H9 (cell line): ENCODE measurements around the gene TSPAN4. TPM values are rescaled to one million over a fixed set of nuclear protein-coding genes. Genes with fewer than 3 reads are reported as not detected.

ENCODE experiments used
- DNase-seq: peaks from one replicate; pipeline ENCODE4 v3.0.0-alpha.2; 2017
- H2AFZ ChIP-seq: one replicate; pipeline ENCODE4 v1.6.1; 2013; ENCODE audit warnings: mild to moderate bottlenecking, low read length, control low read depth, moderate library complexity
- H2AK5ac ChIP-seq: 2 replicates; pipeline ENCODE4 v1.6.1; 2013; ENCODE audit warnings: low read length, control low read depth, mixed read lengths; ENCODE audit not compliant: insufficient read length
- H2BK120ac ChIP-seq: one replicate; pipeline ENCODE4 v1.6.1; 2013; ENCODE audit warnings: low read depth, mild to moderate bottlenecking, low read length, control low read depth, inconsistent platforms; ENCODE audit not compliant: poor library complexity, severe bottlenecking
- H2BK12ac ChIP-seq: 2 replicates; pipeline ENCODE4 v1.6.1; 2013; ENCODE audit warnings: low read length, control low read depth, mixed read lengths, low read depth; ENCODE audit not compliant: insufficient read length
- H2BK15ac ChIP-seq: 2 replicates; pipeline ENCODE4 v1.6.1; 2013; ENCODE audit warnings: low read depth, low read length, control low read depth
- H2BK20ac ChIP-seq: one replicate; pipeline ENCODE4 v1.6.1; 2013; ENCODE audit warnings: low read depth, mild to moderate bottlenecking, low read length, control low read depth, inconsistent platforms; ENCODE audit not compliant: poor library complexity, severe bottlenecking
- H2BK5ac ChIP-seq: 2 replicates; pipeline ENCODE4 v1.6.1; 2013; ENCODE audit warnings: low read length, control low read depth, mixed read lengths; ENCODE audit not compliant: insufficient read length
- H3K14ac ChIP-seq: 2 replicates; pipeline ENCODE4 v1.6.1; 2013; ENCODE audit warnings: low read length, control low read depth; ENCODE audit not compliant: insufficient read depth
- H3K18ac ChIP-seq: 2 replicates; pipeline ENCODE4 v1.6.1; 2013; ENCODE audit warnings: low read depth, mild to moderate bottlenecking, mixed read lengths, low read length, control low read depth; ENCODE audit not compliant: insufficient read length
- H3K23ac ChIP-seq: 2 replicates; pipeline ENCODE4 v1.6.1; 2013; ENCODE audit warnings: low read length, control low read depth, mixed read lengths, low read depth; ENCODE audit not compliant: insufficient read length
- H3K23me2 ChIP-seq: 2 replicates; pipeline ENCODE4 v1.6.1; 2013; ENCODE audit warnings: low read depth, mild to moderate bottlenecking, mixed read lengths, low read length, control low read depth; ENCODE audit not compliant: insufficient read length, poor library complexity, severe bottlenecking
- H3K27ac ChIP-seq: 2 replicates; pipeline ENCODE4 v1.5.1; 2013; ENCODE audit warnings: low read length, control low read depth, mixed read lengths, low read depth; ENCODE audit not compliant: insufficient read length
- H3K27me3 ChIP-seq: 2 replicates; pipeline ENCODE4 v1.6.1; 2013; ENCODE audit warnings: low read length, control low read depth, inconsistent platforms; ENCODE audit not compliant: insufficient read depth
- H3K4ac ChIP-seq: 2 replicates; pipeline ENCODE4 v1.6.1; 2013; ENCODE audit warnings: low read depth, mild to moderate bottlenecking, control low read depth, inconsistent platforms, low read length, moderate library complexity
- H3K4me1 ChIP-seq: 2 replicates; pipeline ENCODE4 v1.6.1; 2013; ENCODE audit warnings: low read length, control low read depth, inconsistent platforms; ENCODE audit not compliant: insufficient read depth
- H3K4me2 ChIP-seq: 2 replicates; pipeline ENCODE4 v1.6.1; 2013; ENCODE audit warnings: low read length, control low read depth, mixed read lengths; ENCODE audit not compliant: insufficient read length, insufficient read depth
- H3K56ac ChIP-seq: 2 replicates; pipeline ENCODE4 v1.6.1; 2013; ENCODE audit warnings: low read depth, mild to moderate bottlenecking, mixed read lengths, low read length, control low read depth; ENCODE audit not compliant: insufficient read length
- H3K79me1 ChIP-seq: 2 replicates; pipeline ENCODE4 v1.6.1; 2013; ENCODE audit warnings: low read depth, mild to moderate bottlenecking, moderate library complexity, low read length, control low read depth, inconsistent platforms; ENCODE audit not compliant: insufficient read depth, poor library complexity, severe bottlenecking
- H3K79me2 ChIP-seq: 2 replicates; pipeline ENCODE4 v1.6.1; 2013; ENCODE audit warnings: low read length, control low read depth, inconsistent platforms; ENCODE audit not compliant: insufficient read depth
- H3K9ac ChIP-seq: 2 replicates; pipeline ENCODE4 v1.6.1; 2013; ENCODE audit warnings: low read length, control low read depth, mixed read lengths; ENCODE audit not compliant: insufficient read length; ENCODE audit errors: extremely low read depth
- H3K9me3 ChIP-seq: one replicate; pipeline ENCODE4 v1.6.1; 2013; ENCODE audit warnings: low read depth, low read length, inconsistent platforms; ENCODE audit not compliant: control insufficient read depth
- H3T11ph ChIP-seq: one replicate; pipeline ENCODE4 v1.6.1; 2013; ENCODE audit warnings: mild to moderate bottlenecking, low read length, control low read depth, inconsistent platforms
- H4K20me1 ChIP-seq: one replicate; pipeline ENCODE4 v1.6.1; 2013; ENCODE audit not compliant: control insufficient read depth, insufficient read length, insufficient read depth
- H4K5ac ChIP-seq: 2 replicates; pipeline ENCODE4 v1.6.1; 2013; ENCODE audit warnings: low read depth, mild to moderate bottlenecking, mixed read lengths, low read length, control low read depth; ENCODE audit not compliant: insufficient read length
- H4K8ac ChIP-seq: replicated peaks from 2 replicates; pipeline ENCODE4 v1.6.1; 2013; ENCODE audit warnings: low read length, control low read depth, mixed read lengths, low read depth; ENCODE audit not compliant: insufficient read length
- H4K91ac ChIP-seq: 2 replicates; pipeline ENCODE4 v1.6.1; 2013; ENCODE audit warnings: low read depth, mild to moderate bottlenecking, moderate library complexity, mixed read lengths, low read length, control low read depth; ENCODE audit not compliant: insufficient read length
- H3K27ac Mint-ChIP-seq, 3 experiments: 2 replicates in 2 of 3; 3 replicates in 1 of 3; pipeline ENCODE4 v1.8.0; 2020 to 2021; ENCODE audit warnings: mixed read lengths in 3 of 3, mild to moderate bottlenecking in 1 of 3, moderate library complexity in 1 of 3
- H3K27me3 Mint-ChIP-seq: 2 replicates; pipeline ENCODE4 v1.8.0; 2021; ENCODE audit warnings: low read depth, mild to moderate bottlenecking, moderate library complexity, mixed read lengths
- H3K36me3 Mint-ChIP-seq, 3 experiments: 2 replicates in 2 of 3; 3 replicates in 1 of 3; pipeline ENCODE4 v1.8.0; 2020 to 2021; ENCODE audit warnings: low read depth in 3 of 3, mixed read lengths in 3 of 3; ENCODE audit not compliant: insufficient read depth in 1 of 3
- H3K4me1 Mint-ChIP-seq, 2 experiments: 2 replicates each; pipeline ENCODE4 v1.8.0; 2020; ENCODE audit warnings: mixed read lengths in 2 of 2
- H3K4me3 Mint-ChIP-seq, 2 experiments: 2 replicates in 1 of 2; 3 replicates in 1 of 2; pipeline ENCODE4 v1.8.0; 2020 to 2021; ENCODE audit warnings: mild to moderate bottlenecking in 2 of 2, mixed read lengths in 2 of 2, moderate library complexity in 1 of 2
- H3K9me3 Mint-ChIP-seq, 2 experiments: 2 replicates in 1 of 2; 3 replicates in 1 of 2; pipeline ENCODE4 v1.8.0; 2020; ENCODE audit warnings: mild to moderate bottlenecking in 2 of 2, mixed read lengths in 2 of 2, moderate library complexity in 1 of 2
- WGBS: extraction: QIAGEN DNeasy Blood & Tissue Kit; methylation state at CpG from one replicate; pipeline ENCODE4 v1.1.7; 2013; ENCODE audit warnings: missing lambda C conversion rate, low lambda C conversion rate, mixed read lengths; ENCODE audit not compliant: insufficient read length; ENCODE audit errors: extremely low coverage; 5-methylcytosine and 5-hydroxymethylcytosine counted together
- total RNA-seq: library from RNA; stranded (reverse); gene quantifications from 2 replicates; pipeline ENCODE4 v1.2.1, GENCODE V29; 2021
- TF ChIP-seq, protein P1 (sequence below): fragments of 200-600 bp; sonication (generic); conservative IDR thresholded peaks from 3 replicates; pipeline ENCODE4 v1.8.0; 2021; ENCODE audit warnings: antibody characterized with exemption, mild to moderate bottlenecking

Gene TSPAN4
- total RNA-seq, 1 experiment from 2014 or later: 64.6 TPM

DNA sequence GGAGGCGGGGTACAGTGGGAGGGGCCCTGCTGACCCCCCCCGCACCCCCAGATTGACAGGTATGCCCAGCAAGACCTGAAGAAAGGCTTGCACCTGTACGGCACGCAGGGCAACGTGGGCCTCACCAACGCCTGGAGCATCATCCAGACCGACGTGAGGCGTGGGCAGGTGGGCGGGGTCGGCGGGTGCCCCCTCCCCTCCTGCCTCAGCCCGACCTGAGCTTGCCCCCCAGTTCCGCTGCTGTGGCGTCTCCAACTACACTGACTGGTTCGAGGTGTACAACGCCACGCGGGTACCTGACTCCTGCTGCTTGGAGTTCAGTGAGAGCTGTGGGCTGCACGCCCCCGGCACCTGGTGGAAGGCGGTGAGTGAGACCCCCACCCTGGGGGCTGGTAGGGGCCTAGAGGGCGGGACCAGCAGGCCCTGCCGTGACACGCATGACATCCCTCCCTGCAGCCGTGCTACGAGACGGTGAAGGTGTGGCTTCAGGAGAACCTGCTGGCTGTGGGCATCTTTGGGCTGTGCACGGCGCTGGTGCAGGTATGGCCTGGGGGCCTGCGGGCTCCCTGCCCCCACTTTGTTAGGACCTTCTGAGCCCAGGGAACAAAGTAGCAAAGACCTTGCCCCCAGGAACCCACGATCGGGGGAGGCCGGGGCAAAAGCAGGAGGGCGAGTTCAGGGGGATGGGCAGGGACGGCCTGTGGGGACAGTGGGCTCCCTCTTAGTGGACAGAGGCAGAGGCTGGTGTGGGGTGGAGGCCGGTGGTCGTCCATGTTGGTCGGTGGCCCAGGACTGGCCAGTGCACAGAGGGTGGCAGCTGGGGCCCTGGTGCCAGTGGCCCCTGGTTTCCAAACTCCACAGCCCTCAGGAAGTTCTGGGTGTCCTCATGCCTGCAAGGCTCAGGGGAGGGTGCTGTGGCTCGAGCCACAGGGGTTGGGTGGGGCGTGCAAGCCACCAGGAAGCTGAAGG lies 23.1 kb downstream of the TSPAN4 start:
- Histone ChIP-seq H2AK5ac (no peak overlapping the region), H4K5ac (no peak overlapping the region), H3K79me2 (no peaks in the 10 kb centered on the region), H2BK12ac (no peak overlapping the region), H3T11ph (no peak overlapping the region), H2AFZ (no peak overlapping the region), H3K14ac (no peak overlapping the region), H3K56ac (no peak overlapping the region), H2BK15ac (no peak overlapping the region), H3K4me2 (no peak overlapping the region), H3K23me2 (no peaks in the 10 kb centered on the region), H4K91ac (no peak overlapping the region), H3K18ac (no peak overlapping the region), H3K4ac (no peak overlapping the region), H3K9ac (no peak overlapping the region), H3K27me3 (no peaks in the 10 kb centered on the region), H3K27ac (no peak overlapping the region), H3K23ac (no peak overlapping the region), H3K9me3 (no peaks in the 10 kb centered on the region), H4K8ac (no peak overlapping the region), H3K4me1 (no peaks in the 10 kb centered on the region; the same call in 1 of the 2 replicates), H2BK120ac (no peak overlapping the region), H2BK20ac (no peak overlapping the region), H4K20me1 (no peaks in the 10 kb centered on the region), H2BK5ac (no peak overlapping the region), H3K79me1 (no peaks in the 10 kb centered on the region)
- no peak for DNase-seq
- no peaks in the 10 kb centered on the region for H3K9me3 Mint-ChIP-seq
- H3K4me1 Mint-ChIP-seq: peaks cover 22 to 37% of the 10 kb centered on the region in 2 experiments
- peak overlapping the region in 1 of 3 experiments; percentile 32; a peak in 1 of 7 replicates for H3K27ac Mint-ChIP-seq
- H3K36me3 Mint-ChIP-seq: peaks cover 3 to 17% (median 15%) of the 10 kb centered on the region in 3 experiments; a peak in 5 of 7 replicates
- H3K4me3 Mint-ChIP-seq: no peak overlapping the region
- TF ChIP-seq, protein P1, sequence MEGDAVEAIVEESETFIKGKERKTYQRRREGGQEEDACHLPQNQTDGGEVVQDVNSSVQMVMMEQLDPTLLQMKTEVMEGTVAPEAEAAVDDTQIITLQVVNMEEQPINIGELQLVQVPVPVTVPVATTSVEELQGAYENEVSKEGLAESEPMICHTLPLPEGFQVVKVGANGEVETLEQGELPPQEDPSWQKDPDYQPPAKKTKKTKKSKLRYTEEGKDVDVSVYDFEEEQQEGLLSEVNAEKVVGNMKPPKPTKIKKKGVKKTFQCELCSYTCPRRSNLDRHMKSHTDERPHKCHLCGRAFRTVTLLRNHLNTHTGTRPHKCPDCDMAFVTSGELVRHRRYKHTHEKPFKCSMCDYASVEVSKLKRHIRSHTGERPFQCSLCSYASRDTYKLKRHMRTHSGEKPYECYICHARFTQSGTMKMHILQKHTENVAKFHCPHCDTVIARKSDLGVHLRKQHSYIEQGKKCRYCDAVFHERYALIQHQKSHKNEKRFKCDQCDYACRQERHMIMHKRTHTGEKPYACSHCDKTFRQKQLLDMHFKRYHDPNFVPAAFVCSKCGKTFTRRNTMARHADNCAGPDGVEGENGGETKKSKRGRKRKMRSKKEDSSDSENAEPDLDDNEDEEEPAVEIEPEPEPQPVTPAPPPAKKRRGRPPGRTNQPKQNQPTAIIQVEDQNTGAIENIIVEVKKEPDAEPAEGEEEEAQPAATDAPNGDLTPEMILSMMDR: no peak
- H3K27me3 Mint-ChIP-seq: peaks cover 9% of the 10 kb centered on the region
- WGBS: no CpG with 5 or more reads among the region's 41 CpGs
